ENCODE data around the gene SLC17A1.

DNA sequence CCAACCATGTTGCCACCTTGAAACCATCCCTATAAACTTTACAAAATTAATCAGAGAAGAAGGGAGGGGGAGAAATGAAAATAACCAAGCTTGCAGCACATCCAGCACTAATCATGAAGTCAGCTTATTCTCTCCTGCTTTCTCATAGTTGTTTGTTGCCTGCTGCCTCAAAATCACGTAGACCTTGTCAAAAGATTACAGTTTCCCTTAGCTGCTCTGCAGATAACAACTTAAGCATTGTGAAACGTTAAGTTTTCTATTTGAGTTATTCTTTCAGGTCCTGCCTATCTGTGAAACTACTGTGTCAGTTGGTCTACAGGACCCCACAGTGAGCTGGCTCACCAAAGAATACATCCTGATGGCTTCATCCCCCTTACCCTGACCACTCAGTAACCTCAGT is 44.4 kb downstream of the SLC17A1 start:
- TF ChIP-seq YY1 (IDR thresholded peaks at IDR 0.05; ENCODE audit: insufficient read depth, insufficient read length) (no peak), SUZ12 (IDR thresholded peaks at IDR 0.05; ENCODE audit: extremely low read depth, insufficient read depth, insufficient read length) (no peak), ZNF274 (IDR thresholded peaks at IDR 0.05; ENCODE audit: low read depth, low read length) (no peak)
